ENCODE measurements around the gene CHADL. TPM values are rescaled to one million over a fixed set of nuclear protein-coding genes. Genes with fewer than 3 reads are reported as not detected.

The CHADL gene
- total RNA-seq, 4 donors from 2014 or later = 5.9 to 12.6 (median 7.4) TPM

GRCh38 chr22:41252365-41252764, 11.6 kb upstream of the CHADL start:
- H3K27ac ChIP-seq = no peak overlapping the region
- 84 to 93% methylated on average over 3 to 6 of the region's 8 CpGs for WGBS, 2 donors (ENCODE audit: low coverage in 1 of 2)
- H3K9me3 ChIP-seq = no peaks in the 10 kb centered on the region
- TF ChIP-seq, protein P1, sequence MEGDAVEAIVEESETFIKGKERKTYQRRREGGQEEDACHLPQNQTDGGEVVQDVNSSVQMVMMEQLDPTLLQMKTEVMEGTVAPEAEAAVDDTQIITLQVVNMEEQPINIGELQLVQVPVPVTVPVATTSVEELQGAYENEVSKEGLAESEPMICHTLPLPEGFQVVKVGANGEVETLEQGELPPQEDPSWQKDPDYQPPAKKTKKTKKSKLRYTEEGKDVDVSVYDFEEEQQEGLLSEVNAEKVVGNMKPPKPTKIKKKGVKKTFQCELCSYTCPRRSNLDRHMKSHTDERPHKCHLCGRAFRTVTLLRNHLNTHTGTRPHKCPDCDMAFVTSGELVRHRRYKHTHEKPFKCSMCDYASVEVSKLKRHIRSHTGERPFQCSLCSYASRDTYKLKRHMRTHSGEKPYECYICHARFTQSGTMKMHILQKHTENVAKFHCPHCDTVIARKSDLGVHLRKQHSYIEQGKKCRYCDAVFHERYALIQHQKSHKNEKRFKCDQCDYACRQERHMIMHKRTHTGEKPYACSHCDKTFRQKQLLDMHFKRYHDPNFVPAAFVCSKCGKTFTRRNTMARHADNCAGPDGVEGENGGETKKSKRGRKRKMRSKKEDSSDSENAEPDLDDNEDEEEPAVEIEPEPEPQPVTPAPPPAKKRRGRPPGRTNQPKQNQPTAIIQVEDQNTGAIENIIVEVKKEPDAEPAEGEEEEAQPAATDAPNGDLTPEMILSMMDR (IDR thresholded peaks at IDR 0.05) = no peak
- TF ChIP-seq POLR2AphosphoS5 (IDR thresholded peaks at IDR 0.05) (no peak), EP300 (IDR thresholded peaks at IDR 0.05) (no peak), POLR2A (IDR thresholded peaks at IDR 0.05) (no peak)
- H3K36me3 ChIP-seq = peaks cover 0 to 100% of the 10 kb centered on the region in 2 donors
- peaks cover 0 to 10% (median 0%) of the 10 kb centered on the region in 3 donors for H3K4me1 ChIP-seq
- no peaks in the 10 kb centered on the region for H3K27me3 ChIP-seq
- no peak overlapping the region for H3K4me3 ChIP-seq
- ATAC-seq = no peak

DNA sequence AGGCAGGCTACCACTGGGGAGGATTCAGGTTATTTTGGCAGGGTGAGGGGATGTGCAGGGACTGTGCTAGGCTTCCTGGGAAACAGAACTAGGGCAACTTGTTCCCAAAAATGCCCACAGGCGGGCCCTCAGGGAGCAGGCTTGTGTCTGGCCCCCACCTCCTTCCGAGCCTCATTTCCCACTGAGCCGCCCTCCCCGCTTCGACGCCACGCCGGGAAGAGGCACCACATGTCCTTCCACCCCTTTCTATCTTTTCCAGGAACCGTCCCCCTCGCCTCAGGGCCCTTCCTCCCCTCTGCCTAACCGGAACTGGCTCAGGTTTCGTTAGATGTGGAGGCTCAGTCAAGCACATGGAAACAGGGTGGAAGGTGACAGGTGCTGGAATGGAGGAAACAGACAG, 9.4 kb upstream of the CHADL start:
- no peak overlapping the region for H3K4me3 ChIP-seq
- H3K36me3 ChIP-seq = peaks cover 0 to 100% of the 10 kb centered on the region in 2 donors
- no peak overlapping the region for H3K27ac ChIP-seq
- no CpG with 5 or more reads among the region's 12 CpGs for WGBS, 2 donors (ENCODE audit: low coverage in 1 of 2)
- no peak for ATAC-seq
- TF ChIP-seq POLR2AphosphoS5 (IDR thresholded peaks at IDR 0.05) = no peak
- TF ChIP-seq POLR2A (IDR thresholded peaks at IDR 0.05) = no peak
- no peak for TF ChIP-seq EP300 (IDR thresholded peaks at IDR 0.05)
- TF ChIP-seq, protein P1 (IDR thresholded peaks at IDR 0.05) = no peak
- no peaks in the 10 kb centered on the region for H3K9me3 ChIP-seq
- no peaks in the 10 kb centered on the region for H3K4me1 ChIP-seq
- no peaks in the 10 kb centered on the region for H3K27me3 ChIP-seq

- 67% methylated on average over 3 of the region's 14 CpGs; no CpG with 5 or more reads in 1 of the 2 donors for WGBS, 2 donors (ENCODE audit: low coverage in 1 of 2)
- no peak for TF ChIP-seq POLR2AphosphoS5 (IDR thresholded peaks at IDR 0.05)
- no peak for TF ChIP-seq POLR2A (IDR thresholded peaks at IDR 0.05)
- TF ChIP-seq, protein P1 (IDR thresholded peaks at IDR 0.05) = no peak
- no peak for TF ChIP-seq EP300 (IDR thresholded peaks at IDR 0.05)
These were observed 8.7 kb upstream of the CHADL start for GRCh38 chr22:41249442-41249841.

GRCh38 chr22:41248758-41249157, 8.0 kb upstream of the CHADL start:
- Histone ChIP-seq H3K36me3 (peaks cover 0 to 88% of the 10 kb centered on the region in 2 donors), H3K9me3 (no peaks in the 10 kb centered on the region), H3K27me3 (no peaks in the 10 kb centered on the region), H3K4me1 (no peaks in the 10 kb centered on the region), H3K4me3 (no peak overlapping the region), H3K27ac (no peak overlapping the region)
- no CpG with 5 or more reads among the region's 10 CpGs for WGBS, 2 donors (ENCODE audit: low coverage in 1 of 2)
- no peak for ATAC-seq
- no peak for TF ChIP-seq POLR2AphosphoS5 (IDR thresholded peaks at IDR 0.05)
- TF ChIP-seq POLR2A (IDR thresholded peaks at IDR 0.05) = no peak
- TF ChIP-seq, protein P1 (IDR thresholded peaks at IDR 0.05) = no peak
- TF ChIP-seq EP300 (IDR thresholded peaks at IDR 0.05) = no peak

More at GRCh38 chr22:41249442-41249841, 8.7 kb upstream of the CHADL start:
- H3K27me3 ChIP-seq = no peaks in the 10 kb centered on the region
- no peaks in the 10 kb centered on the region for H3K9me3 ChIP-seq
- H3K36me3 ChIP-seq = peaks cover 0 to 95% of the 10 kb centered on the region in 2 donors
- ATAC-seq = no peak
- no peak overlapping the region for H3K27ac ChIP-seq
- H3K4me1 ChIP-seq = no peaks in the 10 kb centered on the region
- no peak overlapping the region for H3K4me3 ChIP-seq

GRCh38 chr22:41248314-41248713, 7.6 kb upstream of the CHADL start:
- no CpG with 5 or more reads among the region's 15 CpGs for WGBS, 2 donors (ENCODE audit: low coverage in 1 of 2)
- ATAC-seq = no peak
- H3K36me3 ChIP-seq = peaks cover 0 to 83% of the 10 kb centered on the region in 2 donors

More at GRCh38 chr22:41248314-41248713, 7.6 kb upstream of the CHADL start:
- Histone ChIP-seq H3K4me3 (no peak overlapping the region), H3K27me3 (no peaks in the 10 kb centered on the region), H3K9me3 (no peaks in the 10 kb centered on the region), H3K4me1 (no peaks in the 10 kb centered on the region), H3K27ac (no peak overlapping the region)
- TF ChIP-seq POLR2A (IDR thresholded peaks at IDR 0.05) (no peak), EP300 (IDR thresholded peaks at IDR 0.05) (no peak), POLR2AphosphoS5 (IDR thresholded peaks at IDR 0.05) (no peak)
- TF ChIP-seq, protein P1 (IDR thresholded peaks at IDR 0.05) = no peak
